ENCODE measurements around the gene MOGAT2.

Gene MOGAT2

GRCh38 chr11:75779960-75780359 lies 62.3 kb downstream of the MOGAT2 start:
- Mint-ChIP-seq H3K27me3 (no peaks in the 10 kb centered on the region), H3K36me3 (peaks cover 28% of the 10 kb centered on the region), H3K27ac (no peak overlapping the region), H3K4me3 (no peak overlapping the region), H3K9me3 (no peaks in the 10 kb centered on the region), H3K4me1 (peaks cover 42% of the 10 kb centered on the region)
- no peak for ATAC-seq

GRCh38 chr11:75780888-75781287 lies 63.2 kb downstream of the MOGAT2 start:
- Mint-ChIP-seq H3K9me3 (no peaks in the 10 kb centered on the region), H3K4me1 (peaks cover 35% of the 10 kb centered on the region), H3K27ac (no peak overlapping the region), H3K36me3 (peaks cover 34% of the 10 kb centered on the region), H3K27me3 (no peaks in the 10 kb centered on the region), H3K4me3 (no peak overlapping the region)
- no peak for ATAC-seq

- Mint-ChIP-seq H3K27me3 (no peaks in the 10 kb centered on the region), H3K4me3 (no peak overlapping the region), H3K9me3 (no peaks in the 10 kb centered on the region), H3K36me3 (peaks cover 34% of the 10 kb centered on the region), H3K4me1 (peaks cover 31% of the 10 kb centered on the region), H3K27ac (no peak overlapping the region)
- ATAC-seq, result no peak
Observed at GRCh38 chr11:75781296-75781695, 63.7 kb downstream of the MOGAT2 start.

GRCh38 chr11:75781831-75782230 lies 64.2 kb downstream of the MOGAT2 start:
- H3K27me3 Mint-ChIP-seq, result no peaks in the 10 kb centered on the region
- H3K36me3 Mint-ChIP-seq, result peaks cover 35% of the 10 kb centered on the region
- H3K4me1 Mint-ChIP-seq, result peaks cover 29% of the 10 kb centered on the region
- no peaks in the 10 kb centered on the region for H3K9me3 Mint-ChIP-seq
- no peak overlapping the region for H3K4me3 Mint-ChIP-seq
- no peak overlapping the region for H3K27ac Mint-ChIP-seq
- ATAC-seq, result no peak
